Subcutaneous adipose tissue (tissue), 4 donors: ENCODE results near the gene DIP2C. TPM values are rescaled to one million over a fixed set of nuclear protein-coding genes. Genes with fewer than 3 reads are reported as not detected.

Source experiments
- total RNA-seq, 4 donors: library from RNA; depleted of rRNA; stranded (reverse); fragments of >200 nt; gene quantifications; one replicate each; pipeline ENCODE4 v1.1.0, GENCODE V29; 2016
- TF ChIP-seq, protein P1 (sequence below): fragments of 450-650 bp; IDR thresholded peaks from one replicate; pipeline ENCODE4 v1.5.1; 2016; ENCODE audit warnings: low read depth, mild to moderate bottlenecking, control low read depth, antibody characterized with exemption, moderate library complexity

The DIP2C gene
- total RNA-seq, 4 donors from 2014 or later: 32.1 to 64.0 (median 40.5) TPM

DNA sequence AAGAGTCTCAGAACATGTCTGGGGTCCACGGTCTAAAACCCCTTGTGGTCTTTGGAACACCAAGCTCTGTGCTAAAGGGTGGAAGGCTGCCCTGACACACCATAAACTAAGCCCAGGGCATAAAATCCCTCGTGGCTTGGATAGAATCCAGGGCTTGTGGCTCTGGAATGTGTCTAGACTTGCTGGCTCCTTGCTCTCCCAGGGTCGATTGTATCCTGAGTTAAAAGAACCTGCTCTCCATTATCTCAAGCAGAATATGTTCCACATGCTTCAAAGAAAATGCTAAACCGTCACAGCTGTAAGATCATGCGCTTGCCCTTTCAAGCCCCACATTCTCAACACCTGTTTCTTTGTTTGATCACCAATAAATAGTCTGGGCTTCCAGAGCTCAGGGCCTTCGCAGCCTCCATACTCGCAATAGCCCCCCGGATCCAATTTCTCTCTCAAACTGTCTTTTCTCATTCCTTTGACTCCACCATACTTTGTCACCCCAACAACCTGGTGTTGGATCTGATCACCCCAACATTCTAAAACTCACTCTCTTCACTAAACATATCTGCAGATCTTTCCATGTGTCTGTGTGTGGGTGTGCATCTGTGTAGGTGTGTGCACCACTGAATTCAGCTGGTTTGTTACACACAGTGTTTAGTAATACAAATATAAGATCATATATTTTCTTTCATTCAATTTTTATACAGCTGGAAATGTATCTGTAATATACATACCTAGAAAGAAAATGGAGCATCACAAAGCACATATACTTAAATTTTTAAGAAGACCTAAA, 315.8 kb downstream of the DIP2C start:
- TF ChIP-seq, protein P1, sequence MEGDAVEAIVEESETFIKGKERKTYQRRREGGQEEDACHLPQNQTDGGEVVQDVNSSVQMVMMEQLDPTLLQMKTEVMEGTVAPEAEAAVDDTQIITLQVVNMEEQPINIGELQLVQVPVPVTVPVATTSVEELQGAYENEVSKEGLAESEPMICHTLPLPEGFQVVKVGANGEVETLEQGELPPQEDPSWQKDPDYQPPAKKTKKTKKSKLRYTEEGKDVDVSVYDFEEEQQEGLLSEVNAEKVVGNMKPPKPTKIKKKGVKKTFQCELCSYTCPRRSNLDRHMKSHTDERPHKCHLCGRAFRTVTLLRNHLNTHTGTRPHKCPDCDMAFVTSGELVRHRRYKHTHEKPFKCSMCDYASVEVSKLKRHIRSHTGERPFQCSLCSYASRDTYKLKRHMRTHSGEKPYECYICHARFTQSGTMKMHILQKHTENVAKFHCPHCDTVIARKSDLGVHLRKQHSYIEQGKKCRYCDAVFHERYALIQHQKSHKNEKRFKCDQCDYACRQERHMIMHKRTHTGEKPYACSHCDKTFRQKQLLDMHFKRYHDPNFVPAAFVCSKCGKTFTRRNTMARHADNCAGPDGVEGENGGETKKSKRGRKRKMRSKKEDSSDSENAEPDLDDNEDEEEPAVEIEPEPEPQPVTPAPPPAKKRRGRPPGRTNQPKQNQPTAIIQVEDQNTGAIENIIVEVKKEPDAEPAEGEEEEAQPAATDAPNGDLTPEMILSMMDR: no peak

DNA sequence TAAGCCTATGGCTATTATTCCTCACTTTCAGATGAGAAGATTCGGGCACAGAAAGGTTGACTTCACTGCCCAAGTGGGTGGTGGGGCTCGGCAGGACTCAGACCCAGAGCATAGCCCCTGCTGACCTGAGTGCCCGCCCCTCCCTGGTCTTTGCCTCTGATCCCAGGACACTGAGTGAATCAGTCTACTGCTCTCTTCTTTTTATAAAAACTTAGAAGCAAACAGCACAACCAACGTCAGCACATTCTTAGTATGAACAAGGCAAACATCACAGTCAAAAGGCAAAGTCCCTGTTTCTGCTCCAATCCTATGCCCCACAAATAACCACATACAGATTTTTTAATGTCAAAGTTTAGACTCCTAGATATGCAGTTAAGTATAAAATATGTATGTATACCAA, 316.5 kb downstream of the DIP2C start:
- TF ChIP-seq, protein P1: no peak

DNA sequence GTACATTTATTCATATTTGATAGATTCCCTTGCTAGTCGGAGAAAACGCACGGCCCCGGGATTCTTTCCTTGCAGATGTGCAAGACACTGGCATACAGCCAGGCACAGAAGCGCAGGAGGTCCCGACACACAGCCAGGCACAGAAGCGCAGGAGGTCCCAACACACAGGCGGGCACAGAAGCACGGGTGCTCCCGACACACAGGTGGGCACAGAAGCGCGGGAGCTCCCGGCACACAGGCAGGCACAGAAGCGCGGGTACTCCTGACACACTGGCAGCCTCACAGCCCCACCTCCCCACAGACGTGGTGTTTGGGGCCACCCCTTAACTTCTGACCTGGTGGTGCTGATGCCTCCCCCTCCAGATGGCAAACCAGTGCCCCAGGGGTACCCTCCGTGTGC, 316.9 kb downstream of the DIP2C start:
- TF ChIP-seq, protein P1: no peak

DNA sequence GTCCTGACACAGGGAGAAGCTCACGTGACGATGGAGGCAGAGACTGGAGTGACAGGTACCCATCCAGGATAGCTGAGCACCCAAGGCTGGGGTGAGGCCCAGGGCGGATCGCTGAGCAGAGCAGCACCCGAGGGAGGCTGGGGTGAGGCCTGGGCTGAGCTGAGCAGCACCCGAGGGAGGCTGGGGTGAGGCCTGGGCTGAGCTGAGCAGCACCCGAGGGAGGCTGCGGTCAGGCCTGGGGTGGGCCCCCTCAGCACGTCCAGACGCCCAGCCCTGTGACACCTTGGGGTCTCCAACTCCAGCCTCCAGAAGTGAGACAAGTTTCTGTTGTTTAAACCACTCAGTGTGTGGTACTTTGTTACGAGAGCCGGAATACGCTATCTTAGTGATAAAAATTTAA, 318.0 kb downstream of the DIP2C start:
- TF ChIP-seq, protein P1: no peak

DNA sequence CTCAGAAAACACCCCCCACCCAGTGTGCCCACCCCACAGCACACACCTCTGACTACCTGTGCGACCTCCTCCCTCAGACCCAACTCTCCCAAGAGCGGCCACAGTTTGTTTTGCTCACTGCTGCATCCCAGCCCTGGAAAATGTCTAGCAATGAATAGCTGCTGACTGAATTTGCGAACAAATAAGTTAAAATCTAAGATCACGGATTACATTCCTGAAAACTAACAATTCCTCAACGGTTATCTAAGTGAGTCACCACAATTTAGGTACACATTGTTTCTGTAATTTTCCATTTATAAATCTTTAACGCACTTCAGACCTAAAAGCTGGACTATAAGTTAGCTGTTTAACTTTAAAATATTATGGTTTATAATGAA, 319.0 kb downstream of the DIP2C start:
- TF ChIP-seq, protein P1: no peak

DNA sequence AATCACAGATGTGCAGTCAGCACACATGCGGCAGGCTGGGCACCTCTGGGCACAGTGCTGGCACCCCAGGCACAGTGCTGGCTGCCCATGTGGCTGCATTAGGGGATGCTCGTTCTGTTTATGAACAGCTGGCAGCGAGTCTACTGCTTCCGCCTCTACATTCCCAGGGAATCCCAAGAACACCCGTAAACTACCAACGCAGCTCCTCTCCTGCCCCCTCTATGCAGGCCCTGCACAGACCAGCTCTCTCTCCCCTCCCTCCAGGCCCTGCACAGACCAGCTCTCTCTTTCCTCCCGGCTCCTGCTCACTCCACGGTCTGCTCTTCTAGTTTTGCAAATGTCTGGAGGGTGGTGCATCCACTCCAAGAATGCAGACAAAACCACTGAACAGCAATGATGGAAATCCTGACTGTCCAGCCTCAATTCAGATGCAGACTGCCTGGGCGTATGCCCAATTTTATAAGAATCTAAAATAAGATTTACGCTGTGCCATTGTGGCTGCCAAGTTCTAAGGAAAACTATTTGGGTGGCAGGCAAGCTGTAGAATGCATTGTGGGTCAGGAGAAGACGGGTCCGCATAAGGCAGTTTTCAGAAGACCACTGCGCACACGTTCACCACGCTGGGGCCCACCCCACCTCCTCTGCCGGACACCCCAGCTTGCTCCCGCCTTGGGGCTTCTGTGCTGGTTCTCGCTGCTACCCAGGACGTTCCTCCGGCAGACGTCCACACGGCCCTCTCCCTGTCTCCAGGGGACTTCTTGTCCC, 319.6 kb downstream of the DIP2C start:
- TF ChIP-seq, protein P1: no peak

DNA sequence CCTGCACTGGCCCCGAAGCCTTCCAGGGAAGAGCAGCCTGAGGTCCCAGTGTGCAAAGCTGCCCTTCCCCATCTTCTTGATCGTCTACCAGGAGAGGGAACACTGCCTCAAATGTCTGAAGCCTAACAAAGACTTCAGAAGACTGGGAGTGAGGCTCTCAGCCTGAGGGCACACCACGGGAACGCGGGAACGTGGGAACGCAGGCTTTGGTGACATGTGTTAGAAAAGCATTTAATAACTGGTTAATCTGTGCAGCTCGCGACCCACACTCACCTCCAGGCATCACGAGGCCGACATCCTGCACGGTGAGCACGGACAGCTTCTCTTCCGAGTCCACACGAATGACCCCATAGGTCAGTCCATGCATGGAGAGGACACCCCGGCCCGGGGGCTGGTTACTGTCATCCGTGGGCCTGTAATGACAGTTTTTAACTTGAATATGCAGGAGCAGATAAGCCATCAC, 320.2 kb downstream of the DIP2C start:
- TF ChIP-seq, protein P1: no peak
